T-cell (primary cell): ENCODE measurements around the gene RPL19. TPM values are rescaled to one million over a fixed set of nuclear protein-coding genes. Genes with fewer than 3 reads are reported as not detected.

Experiments used
- ATAC-seq, 4 experiments: fragments of 200-7000 bp in 3 of 4; fragments of 150-1000 bp in 1 of 4; cut with Tn5 transposase; replicated peaks in 1 of 4; 1 replicate in 3 of 4; 2 replicates in 1 of 4; pipeline ENCODE4 v1.10.0; 2021; ENCODE audit warnings: moderate library complexity in 3 of 4, mild to moderate bottlenecking in 2 of 4, moderate number of reproducible peaks in 1 of 4
- CTCF ChIA-PET, 2 donors: fragments of 300-600 bp; sonication (Branson Sonifier 250); formaldehyde crosslinking; loops; one replicate each; lab custom pipeline; 2022; ENCODE audit warnings: antibody characterized with exemption in 2 of 2; lab: Charles Lee
- POLR2A ChIA-PET, 2 donors: fragments of 300-600 bp; sonication (Branson Sonifier 250); formaldehyde crosslinking; loops; one replicate each; lab custom pipeline; 2022; ENCODE audit warnings: antibody characterized with exemption in 2 of 2; lab: Charles Lee
- DNase-seq, 35 experiments: peaks; one replicate each; pipeline versions ENCODE4 v3.0.0 to v3.0.0-alpha.2; 2013 to 2023
- H3K27ac ChIP-seq: one replicate; pipeline ENCODE4 v1.5.1; 2013; ENCODE audit warnings: low read length
- H3K27me3 ChIP-seq, 2 experiments: replicated peaks in 1 of 2; 1 replicate in 1 of 2; 2 replicates in 1 of 2; pipeline versions ENCODE4 v1.6.1 to v1.7.0; 2013; ENCODE audit warnings: low read length in 1 of 2, mixed read lengths in 1 of 2; ENCODE audit not compliant: control insufficient read depth in 2 of 2, insufficient read depth in 2 of 2; ENCODE audit errors: extremely low read depth in 1 of 2
- H3K36me3 ChIP-seq, 2 donors: 1 replicate in 1 of 2; 2 replicates in 1 of 2; pipeline versions ENCODE4 v1.6.1 to v1.7.0; 2013; ENCODE audit warnings: low read length in 1 of 2; ENCODE audit not compliant: control insufficient read depth in 2 of 2, insufficient read depth in 1 of 2; ENCODE audit errors: extremely low read depth in 1 of 2
- H3K4me1 ChIP-seq, 2 experiments: 1 replicate in 1 of 2; 2 replicates in 1 of 2; pipeline versions ENCODE4 v1.6.1 to v1.7.0; 2013; ENCODE audit warnings: low read length in 2 of 2, mixed read lengths in 1 of 2; ENCODE audit not compliant: insufficient read depth in 2 of 2, control insufficient read depth in 1 of 2; ENCODE audit errors: extremely low read depth in 1 of 2
- H3K4me3 ChIP-seq, 2 donors: 1 replicate in 1 of 2; 2 replicates in 1 of 2; pipeline versions ENCODE4 v1.5.1 to v1.7.0; 2013; ENCODE audit warnings: mild to moderate bottlenecking in 2 of 2, low read length in 1 of 2, moderate library complexity in 1 of 2; ENCODE audit not compliant: control insufficient read depth in 1 of 2; ENCODE audit errors: extremely low read depth in 1 of 2
- H3K9me3 ChIP-seq: 2 replicates; pipeline ENCODE4 v1.7.0; 2013
- H3K27ac Mint-ChIP-seq, 2 donors: one replicate each; pipeline ENCODE4 v1.8.0; 2020 to 2021; ENCODE audit warnings: mild to moderate bottlenecking in 2 of 2, mixed read lengths in 2 of 2
- H3K27me3 Mint-ChIP-seq, 2 donors: one replicate each; pipeline ENCODE4 v1.8.0; 2021 to 2022; ENCODE audit warnings: mixed read lengths in 2 of 2
- H3K36me3 Mint-ChIP-seq: one replicate; pipeline ENCODE4 v1.8.0; 2021; ENCODE audit warnings: mixed read lengths
- H3K4me1 Mint-ChIP-seq, 3 donors: one replicate each; pipeline ENCODE4 v1.8.0; 2020 to 2022; ENCODE audit warnings: mixed read lengths in 3 of 3, mild to moderate bottlenecking in 1 of 3
- H3K4me3 Mint-ChIP-seq, 3 donors: one replicate each; pipeline ENCODE4 v1.8.0; 2020 to 2022; ENCODE audit warnings: mild to moderate bottlenecking in 3 of 3, mixed read lengths in 3 of 3, moderate library complexity in 3 of 3
- H3K9me3 Mint-ChIP-seq, 3 donors: one replicate each; pipeline ENCODE4 v1.8.0; 2020 to 2022; ENCODE audit warnings: mixed read lengths in 3 of 3
- WGBS: methylation state at CpG from one replicate; pipeline ENCODE4 v1.1.5; 2013; ENCODE audit warnings: missing lambda C conversion rate; ENCODE audit not compliant: insufficient coverage; 5-methylcytosine and 5-hydroxymethylcytosine counted together
- total RNA-seq, 35 experiments: library from RNA in 6 of 35; stranded (reverse) in 6 of 35; fragments of 120-200 nt in 1 of 35; gene quantifications; one replicate each; pipeline versions ENCODE4 v1.2.1 to v1.2.4 and lab custom pipeline; 2013 to 2026

RPL19 gene
- total RNA-seq, 5 donors from 2014 or later (not counting 1 experiment from before 2014, with no cell fraction given) = 2,988 to 3,293 (median 3,174) TPM

DNA sequence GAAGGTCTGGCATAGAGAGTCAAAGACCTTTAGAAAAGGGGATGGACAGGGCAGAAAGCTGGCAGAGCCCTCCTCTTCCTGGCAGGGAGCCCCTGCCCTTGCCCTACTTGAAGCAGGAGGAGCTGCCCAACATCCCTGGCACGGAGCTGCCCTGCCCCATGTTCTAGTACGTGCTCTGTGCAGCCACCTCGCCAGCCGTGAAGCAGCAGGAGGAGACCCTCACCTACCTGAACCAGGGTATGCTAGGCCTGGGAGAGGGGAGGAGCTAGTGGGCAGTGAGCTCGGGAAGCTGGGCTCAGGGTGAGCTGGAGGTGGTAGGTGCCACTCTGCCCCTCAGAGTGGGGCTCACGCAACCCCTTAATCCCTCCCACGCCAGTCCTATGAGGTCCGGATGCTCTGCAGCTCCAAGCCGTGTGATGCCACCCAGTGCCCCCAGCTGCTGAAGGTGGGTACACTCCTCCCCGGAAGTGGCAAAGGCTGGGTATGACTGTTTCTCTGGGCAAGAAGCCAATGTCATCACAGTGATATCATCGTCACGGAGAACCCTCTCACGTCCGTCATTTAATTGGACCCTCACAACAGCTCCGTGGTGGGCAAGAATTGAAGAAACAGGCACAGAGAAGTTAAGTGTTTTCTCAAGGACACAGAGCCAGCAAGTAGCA, 38.4 kb downstream of the RPL19 start:
- Mint-ChIP-seq H3K36me3 (no peaks in the 10 kb centered on the region), H3K4me1 (peaks cover 30 to 33% (median 33%) of the 10 kb centered on the region in 3 donors), H3K27me3 (peaks cover 0 to 2% of the 10 kb centered on the region in 2 donors), H3K4me3 (peak overlapping the region; percentile 62 to 80 (median 70)), H3K9me3 (no peaks in the 10 kb centered on the region), H3K27ac (peak overlapping the region; percentile 89 to 96)
- Histone ChIP-seq H3K27me3 (no peaks in the 10 kb centered on the region), H3K36me3 (no peaks in the 10 kb centered on the region), H3K4me1 (peaks cover 0 to 50% of the 10 kb centered on the region in 2 experiments), H3K4me3 (peak overlapping the region in 1 of 2 donors; percentile 36), H3K9me3 (no peaks in the 10 kb centered on the region), H3K27ac (peak overlapping the region; percentile 92)
- 40% methylated on average over 8 of the region's 15 CpGs for WGBS
- DNase-seq (peak; percentile 50 to 94 (median 82)), ATAC-seq (peak; percentile 91 to 97 (median 94))
- ChIA-PET POLR2A (interaction anchor here in 1 of 2 donors (0.6 to 1.4 kb wide), 4 partner anchors 13 to 39 kb away, joined by 5 to 11 read pairs (median 8); partner anchors contain the start of genes RPL19 and STAC2), CTCF (interaction anchor here (0.6 to 4.5 kb wide), 14 partner anchors 11 to 551 kb away, joined by 3 to 48 read pairs (median 4); partner anchors contain the start of gene RPL19 (in 1 of the 2))

GRCh38 chr17:39239640-39240314, 39.7 kb downstream of the RPL19 start:
- ChIA-PET CTCF (interaction anchor here (0.6 to 4.5 kb wide), 7 partner anchors 9 to 257 kb away, joined by 3 to 48 read pairs (median 8); partner anchors contain the start of gene RPL19 (in 1 of the 2)), POLR2A (no interaction called here)
- Mint-ChIP-seq H3K4me3 (peak overlapping the region in 1 of 3 donors; percentile 28), H3K4me1 (peaks cover 38 to 43% (median 43%) of the 10 kb centered on the region in 3 donors), H3K27me3 (peaks cover 0 to 2% of the 10 kb centered on the region in 2 donors), H3K36me3 (no peaks in the 10 kb centered on the region), H3K27ac (peak overlapping the region; percentile 52 to 61), H3K9me3 (no peaks in the 10 kb centered on the region)
- 10% methylated on average over 12 of the region's 16 CpGs for WGBS
- Histone ChIP-seq H3K4me1 (peaks cover 0 to 61% of the 10 kb centered on the region in 2 experiments), H3K27ac (peak overlapping the region; percentile 92), H3K9me3 (no peaks in the 10 kb centered on the region), H3K4me3 (no peak overlapping the region), H3K27me3 (peaks cover 0 to 3% of the 10 kb centered on the region in 2 experiments), H3K36me3 (no peaks in the 10 kb centered on the region)
- ATAC-seq (peak; percentile 28 to 51 (median 35)), DNase-seq (peak; percentile 32 to 85 (median 64))

GRCh38 chr17:39240631-39241030, 40.5 kb downstream of the RPL19 start:
- POLR2A ChIA-PET = no interaction called here
- DNase-seq = no peak
- Mint-ChIP-seq H3K4me3 (no peak overlapping the region), H3K4me1 (peaks cover 37 to 42% (median 40%) of the 10 kb centered on the region in 3 donors), H3K36me3 (no peaks in the 10 kb centered on the region), H3K27me3 (peaks cover 0 to 2% of the 10 kb centered on the region in 2 donors), H3K9me3 (no peaks in the 10 kb centered on the region), H3K27ac (no peak overlapping the region)
- Histone ChIP-seq H3K4me1 (peaks cover 0 to 56% of the 10 kb centered on the region in 2 experiments), H3K4me3 (no peak overlapping the region), H3K27ac (no peak overlapping the region), H3K27me3 (peaks cover 0 to 3% of the 10 kb centered on the region in 2 experiments), H3K9me3 (no peaks in the 10 kb centered on the region), H3K36me3 (no peaks in the 10 kb centered on the region)
- WGBS = 97% methylated on average over 4 of the region's 5 CpGs
- CTCF ChIA-PET = interaction anchor here in 1 of 2 donors (0.6 to 0.7 kb wide), 2 partner anchors 12 to 417 kb away, joined by 3 to 9 read pairs; no protein-coding TSS in a partner anchor
- ATAC-seq = no peak

DNA sequence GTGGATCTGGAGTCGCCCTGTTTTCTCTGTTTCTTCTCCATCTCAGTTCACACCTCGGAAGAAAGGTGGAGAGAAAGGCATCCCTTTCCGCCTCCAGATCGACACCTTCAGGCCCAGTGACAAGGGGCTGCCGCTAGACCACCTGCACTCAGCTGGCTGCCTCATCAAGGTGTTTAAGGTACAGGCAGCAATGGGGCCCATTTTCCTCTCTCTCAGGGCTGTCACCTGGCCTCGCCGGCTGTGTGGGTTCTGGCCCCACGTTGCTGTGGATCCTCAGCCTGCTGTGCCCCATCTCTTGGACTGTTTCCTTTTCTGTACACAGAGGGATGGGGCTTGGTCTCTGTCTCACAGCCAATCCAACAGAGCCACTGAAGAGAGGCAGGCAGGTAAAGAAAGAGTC, 43.1 kb downstream of the RPL19 start:
- Histone ChIP-seq H3K36me3 (no peaks in the 10 kb centered on the region), H3K4me1 (peaks cover 0 to 32% of the 10 kb centered on the region in 2 experiments), H3K9me3 (no peaks in the 10 kb centered on the region), H3K27ac (no peak overlapping the region), H3K4me3 (no peak overlapping the region), H3K27me3 (peaks cover 0 to 3% of the 10 kb centered on the region in 2 experiments)
- DNase-seq (no peak), ATAC-seq (no peak)
- Mint-ChIP-seq H3K36me3 (no peaks in the 10 kb centered on the region), H3K27ac (no peak overlapping the region), H3K9me3 (no peaks in the 10 kb centered on the region), H3K4me1 (peaks cover 27 to 32% (median 29%) of the 10 kb centered on the region in 3 donors), H3K4me3 (no peak overlapping the region), H3K27me3 (peaks cover 0 to 2% of the 10 kb centered on the region in 2 donors)
- ChIA-PET CTCF (interaction anchor here (0.6 to 3.8 kb wide), 5 partner anchors 11 to 75 kb away, joined by 3 to 51 read pairs (median 7); no protein-coding TSS in a partner anchor), POLR2A (no interaction called here)
- WGBS = 74% methylated on average over 4 of the region's 8 CpGs

DNA sequence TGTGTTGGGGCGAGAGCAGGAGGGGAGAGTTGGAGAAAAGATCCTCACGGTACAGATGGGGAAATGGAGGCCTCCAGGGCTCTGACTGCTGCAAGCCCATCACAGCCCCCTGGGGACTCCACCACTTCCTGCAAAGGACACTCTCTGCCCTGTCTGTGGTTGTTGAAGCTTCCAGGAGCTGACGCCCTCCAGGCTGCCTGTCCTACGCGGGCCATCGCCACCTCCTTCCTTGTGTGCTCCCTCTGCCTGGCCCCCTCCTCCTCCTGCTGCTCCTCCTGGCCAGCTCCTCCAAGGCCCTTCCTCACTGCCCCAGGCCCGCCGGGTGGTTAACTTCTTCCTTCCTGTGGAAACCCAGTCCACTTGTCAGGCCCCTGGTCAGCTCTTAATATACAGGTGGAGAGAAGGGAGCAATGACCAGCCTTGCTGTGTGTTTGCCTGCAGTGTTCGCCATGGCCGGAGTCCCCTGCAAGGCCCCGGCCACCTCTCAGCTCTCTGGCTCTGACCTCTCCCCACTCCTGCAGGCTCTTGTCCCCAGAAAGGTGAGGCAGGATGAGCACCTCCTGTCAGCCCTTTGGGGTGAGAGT, 44.0 kb downstream of the RPL19 start:
- no peak for DNase-seq
- WGBS = 12% methylated on average over 3 of the region's 11 CpGs

More for the DNA sequence above, 44.0 kb downstream of the RPL19 start:
- Mint-ChIP-seq H3K4me3 (no peak overlapping the region), H3K36me3 (no peaks in the 10 kb centered on the region), H3K27me3 (peaks cover 0 to 2% of the 10 kb centered on the region in 2 donors), H3K4me1 (peaks cover 20 to 23% (median 21%) of the 10 kb centered on the region in 3 donors), H3K9me3 (no peaks in the 10 kb centered on the region), H3K27ac (no peak overlapping the region)
- ChIA-PET POLR2A (interaction anchor here (0.6 to 0.7 kb wide), 3 partner anchors 14 to 1285 kb away, joined by 3 to 4 read pairs (median 3); no protein-coding TSS in a partner anchor), CTCF (interaction anchor here (0.6 to 3.8 kb wide), 14 partner anchors 9 to 269 kb away, joined by 3 to 51 read pairs (median 8); partner anchors contain the start of gene RPL19 (in 1 of the 2))
- Histone ChIP-seq H3K36me3 (no peaks in the 10 kb centered on the region), H3K27ac (no peak overlapping the region), H3K9me3 (no peaks in the 10 kb centered on the region), H3K27me3 (peaks cover 0 to 3% of the 10 kb centered on the region in 2 experiments), H3K4me3 (no peak overlapping the region), H3K4me1 (peaks cover 0 to 22% of the 10 kb centered on the region in 2 experiments)
- ATAC-seq = peak in 2 of 4 experiments; percentile 3 to 13
